ENCODE measurements around the gene FBXO10.
"Not testable (repeated sequence)": the region's sequence is repeated elsewhere in the genome, so short reads cannot be mapped to it uniquely, and the experiment has no call there.

Gene FBXO10, protein sequence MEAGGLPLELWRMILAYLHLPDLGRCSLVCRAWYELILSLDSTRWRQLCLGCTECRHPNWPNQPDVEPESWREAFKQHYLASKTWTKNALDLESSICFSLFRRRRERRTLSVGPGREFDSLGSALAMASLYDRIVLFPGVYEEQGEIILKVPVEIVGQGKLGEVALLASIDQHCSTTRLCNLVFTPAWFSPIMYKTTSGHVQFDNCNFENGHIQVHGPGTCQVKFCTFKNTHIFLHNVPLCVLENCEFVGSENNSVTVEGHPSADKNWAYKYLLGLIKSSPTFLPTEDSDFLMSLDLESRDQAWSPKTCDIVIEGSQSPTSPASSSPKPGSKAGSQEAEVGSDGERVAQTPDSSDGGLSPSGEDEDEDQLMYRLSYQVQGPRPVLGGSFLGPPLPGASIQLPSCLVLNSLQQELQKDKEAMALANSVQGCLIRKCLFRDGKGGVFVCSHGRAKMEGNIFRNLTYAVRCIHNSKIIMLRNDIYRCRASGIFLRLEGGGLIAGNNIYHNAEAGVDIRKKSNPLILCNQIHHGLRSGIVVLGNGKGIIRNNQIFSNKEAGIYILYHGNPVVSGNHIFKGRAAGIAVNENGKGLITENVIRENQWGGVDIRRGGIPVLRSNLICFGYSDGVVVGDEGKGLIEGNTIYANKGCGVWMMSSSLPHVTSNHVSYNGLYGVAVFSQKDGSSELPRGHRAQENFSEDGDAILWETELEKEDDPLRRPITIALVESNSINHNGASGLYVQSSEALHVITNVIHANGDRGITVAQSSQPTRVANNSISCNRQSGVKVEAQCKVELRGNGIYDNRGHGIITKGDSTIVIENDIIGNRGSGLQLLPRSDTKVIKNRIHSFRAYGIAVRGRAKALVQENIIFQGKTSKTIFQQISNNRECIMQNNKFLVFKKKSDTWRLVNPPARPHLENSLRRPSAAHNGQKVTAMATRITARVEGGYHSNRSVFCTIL

DNA sequence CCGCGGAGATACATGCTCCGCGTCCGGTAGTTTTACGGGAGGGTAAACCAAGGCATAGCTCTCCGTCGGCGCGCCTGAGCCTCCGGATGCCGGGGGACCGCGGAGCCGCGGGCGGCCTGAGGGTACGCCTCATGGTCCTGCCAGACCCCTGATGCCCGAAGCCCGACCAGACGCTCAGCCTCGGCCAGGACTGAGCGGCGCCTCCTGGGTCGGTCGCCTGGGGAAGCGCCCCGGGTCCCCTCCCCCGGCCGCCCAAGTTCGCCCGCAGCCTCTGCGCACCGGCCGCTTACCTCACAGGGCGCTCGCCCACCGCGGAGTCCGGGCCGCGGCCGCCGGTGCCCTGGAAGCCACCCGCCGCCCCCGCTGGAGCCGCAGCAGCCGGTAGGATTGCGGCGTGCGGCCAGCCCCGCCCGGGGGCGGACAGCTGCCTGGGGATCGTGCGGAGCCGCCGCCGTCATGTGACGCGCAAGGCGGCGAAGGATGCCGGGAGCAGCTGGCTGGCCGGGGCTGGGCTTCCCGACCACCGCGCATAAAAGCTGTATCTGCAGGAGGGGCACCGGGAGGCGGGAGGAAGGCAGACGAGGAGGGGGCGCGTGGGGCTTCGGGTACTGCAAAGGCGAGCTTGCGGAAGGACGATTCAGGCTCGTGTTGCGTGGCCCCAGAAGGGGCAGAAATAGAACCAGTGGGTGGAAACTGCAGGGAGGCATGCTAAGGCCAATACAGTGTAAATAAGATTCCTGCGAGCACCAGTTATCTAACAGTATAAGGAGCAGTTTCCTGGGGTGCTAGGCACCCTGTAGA lies at the start of gene FBXO10:
Gene FBXO10 (minus strand): TSS at position 460 of the 801 bp plus-strand sequence. CDS start 34,612 bp downstream, outside the sequence.
- DNase-seq, result peak; percentile 15 to 31

DNA sequence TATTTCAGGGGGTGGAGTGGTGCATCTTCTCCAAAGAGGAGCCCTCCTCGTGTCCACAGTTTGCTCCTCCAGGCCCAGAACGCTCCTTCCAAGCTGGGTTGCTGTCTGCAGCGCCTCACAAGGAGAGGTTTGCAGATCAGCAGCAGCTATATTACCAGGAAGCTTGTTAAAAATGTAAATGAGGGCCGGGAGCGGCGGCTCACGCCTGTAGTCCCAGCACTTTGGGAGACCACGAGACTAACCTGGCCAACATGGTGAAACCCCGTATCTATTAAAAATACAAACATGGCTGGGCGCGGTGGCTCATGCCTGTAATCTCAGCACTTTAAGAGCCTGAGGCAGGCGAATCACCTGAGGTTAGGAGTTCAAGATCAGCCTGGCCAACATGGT lies 49.6 kb upstream of the FBXO10 start:
- DNase-seq, result no peak

DNA sequence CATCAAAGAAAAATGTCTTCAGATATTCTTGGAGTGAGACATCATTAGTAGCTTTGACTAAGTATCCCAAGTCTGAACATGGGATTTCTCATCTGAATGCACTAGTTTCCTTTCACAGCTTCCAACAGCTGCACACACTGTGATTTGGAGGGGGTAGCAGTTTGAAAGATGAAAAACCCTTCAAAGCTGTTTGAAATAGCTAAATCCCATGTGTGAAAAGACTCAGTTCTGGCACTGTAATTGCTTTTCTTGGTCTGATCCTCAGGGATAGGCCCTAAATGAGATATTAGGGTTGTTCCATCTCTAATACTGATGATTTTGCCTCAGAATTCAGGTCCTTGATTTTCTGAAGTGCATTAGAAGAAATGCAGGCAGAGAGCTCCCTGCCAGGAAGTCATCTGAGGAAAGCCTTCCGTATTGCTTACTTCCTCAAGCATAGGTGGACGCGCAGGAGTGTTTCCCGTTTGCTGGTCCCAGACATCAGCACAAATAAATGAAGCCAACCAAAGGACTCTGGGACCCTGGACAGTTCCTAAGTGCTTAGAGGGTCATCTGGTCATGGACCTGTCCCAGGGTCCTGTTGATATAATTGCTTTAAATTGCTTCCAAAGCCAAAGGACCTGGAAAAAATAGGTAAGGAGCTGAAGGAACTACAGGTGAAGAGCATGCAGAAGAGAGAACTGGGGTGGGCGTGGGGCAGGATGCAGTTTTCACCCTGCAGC lies 49.0 kb upstream of the FBXO10 start:
- no peak for DNase-seq

DNA sequence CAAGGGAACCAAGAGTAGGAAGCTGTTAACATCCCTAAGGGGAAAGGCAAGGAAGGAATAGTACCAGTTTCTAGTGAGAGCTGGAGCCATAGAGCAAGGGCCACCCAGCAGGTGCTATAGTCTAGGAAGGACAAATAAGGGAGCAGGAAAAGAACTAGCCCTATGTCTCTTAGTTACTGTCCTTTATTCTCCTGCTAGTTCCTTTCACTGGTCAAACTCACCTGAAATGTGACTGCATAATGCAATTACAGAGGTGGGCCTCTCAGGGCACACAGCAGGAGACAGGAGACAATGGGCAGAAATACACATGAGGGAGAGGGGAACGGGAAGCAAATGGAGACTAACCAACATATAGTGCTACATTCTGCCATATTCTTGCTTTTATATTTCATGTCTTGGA lies 47.9 kb upstream of the FBXO10 start:
- DNase-seq, result no peak

DNA sequence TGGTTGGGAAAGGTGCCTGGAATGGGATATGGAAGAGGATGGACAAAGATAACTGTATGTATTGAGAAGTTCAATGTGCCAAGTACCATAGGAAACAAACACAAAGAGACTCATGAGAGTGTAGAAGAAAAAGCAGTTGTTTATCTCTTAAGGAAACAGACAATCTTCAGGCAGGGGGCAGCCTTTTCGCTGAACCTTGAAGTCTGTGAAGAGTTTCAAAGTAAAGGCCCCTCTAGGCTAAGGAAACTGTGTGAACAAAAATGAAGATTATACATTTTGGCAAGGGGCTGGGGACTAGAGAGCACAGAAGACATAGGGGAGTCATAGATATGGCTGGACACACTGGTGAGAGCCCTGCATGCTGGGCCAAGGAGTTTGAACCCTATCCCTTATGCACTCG lies 47.1 kb upstream of the FBXO10 start:
- no peak for DNase-seq

DNA sequence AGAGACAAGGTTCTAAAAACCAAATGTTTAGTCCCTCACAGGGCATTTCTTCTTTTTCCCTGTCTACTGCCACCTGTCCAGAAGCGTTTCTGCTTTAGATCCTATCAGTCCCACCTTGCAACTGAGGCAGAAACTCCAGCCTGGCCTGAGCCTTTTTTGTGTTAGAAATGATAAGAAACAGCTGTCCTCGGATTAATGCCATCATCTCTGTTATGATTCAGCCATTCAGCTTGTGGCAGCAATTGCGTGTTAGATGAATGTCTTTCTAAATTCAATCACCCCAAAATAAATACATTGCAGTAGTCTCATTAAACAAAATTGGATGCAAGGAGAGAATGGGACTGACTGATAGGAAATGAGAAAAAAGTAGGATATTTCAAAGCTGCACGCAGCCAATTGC lies 46.3 kb upstream of the FBXO10 start:
- DNase-seq, result no peak

DNA sequence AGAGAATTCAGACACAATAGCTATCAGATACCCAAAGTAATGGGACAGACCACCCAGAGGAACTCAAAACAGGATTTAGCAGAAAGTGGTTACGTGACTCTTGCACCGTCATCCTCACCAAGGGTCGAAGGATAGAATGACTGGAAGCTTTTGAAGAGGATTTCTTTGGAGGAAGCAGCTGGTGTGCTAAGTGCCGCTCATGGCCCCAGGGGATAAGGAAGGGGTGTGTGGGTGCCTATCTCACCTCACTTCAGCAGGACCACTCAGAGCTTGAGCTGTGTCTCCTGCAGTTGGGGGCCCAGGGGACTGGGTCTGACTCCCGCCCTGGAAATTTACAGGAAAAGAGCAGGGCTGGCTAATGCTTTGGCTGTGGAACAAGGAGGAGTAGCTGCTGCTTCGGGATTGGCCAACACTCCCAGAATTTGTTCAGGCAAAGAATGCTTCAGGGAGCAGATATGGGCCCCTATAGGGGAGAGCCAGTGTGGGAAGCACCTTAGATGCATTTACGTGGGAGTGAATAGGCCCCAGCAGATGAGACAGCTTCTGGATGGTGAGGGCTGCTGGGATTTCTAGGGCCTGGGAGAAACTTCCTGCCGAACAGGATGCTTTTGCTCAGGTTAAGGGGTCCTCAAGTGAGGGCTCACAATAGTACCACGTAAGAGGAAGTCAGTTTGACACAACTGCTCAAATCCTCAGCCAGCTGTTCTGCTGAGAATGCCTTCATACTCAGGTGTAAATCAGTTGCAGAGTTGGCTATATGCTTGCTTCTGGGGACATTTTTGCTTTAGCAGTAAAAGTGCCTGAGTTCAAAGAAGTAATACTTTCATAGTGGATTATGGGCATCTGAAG lies 45.3 kb upstream of the FBXO10 start:
- no peak for DNase-seq

DNA sequence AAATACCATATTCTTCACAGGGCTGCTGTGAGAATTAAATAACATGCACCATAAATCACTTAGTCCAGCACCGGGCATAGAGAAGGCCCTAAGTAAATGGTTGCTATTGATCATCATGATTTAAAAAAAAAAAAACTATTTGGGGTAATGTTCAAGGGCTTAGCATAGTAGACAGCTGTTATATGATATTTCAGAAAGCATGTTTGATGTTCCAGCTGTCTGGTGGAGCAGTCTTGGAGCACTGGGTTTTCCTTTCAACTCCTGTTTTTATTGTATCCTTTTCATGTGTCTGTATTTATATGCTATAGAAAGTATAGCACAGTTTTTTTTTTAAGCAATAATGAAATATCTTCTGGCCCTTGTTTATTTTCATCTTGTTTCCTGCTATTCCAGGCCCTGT lies 44.2 kb upstream of the FBXO10 start:
- DNase-seq, result no peak

DNA sequence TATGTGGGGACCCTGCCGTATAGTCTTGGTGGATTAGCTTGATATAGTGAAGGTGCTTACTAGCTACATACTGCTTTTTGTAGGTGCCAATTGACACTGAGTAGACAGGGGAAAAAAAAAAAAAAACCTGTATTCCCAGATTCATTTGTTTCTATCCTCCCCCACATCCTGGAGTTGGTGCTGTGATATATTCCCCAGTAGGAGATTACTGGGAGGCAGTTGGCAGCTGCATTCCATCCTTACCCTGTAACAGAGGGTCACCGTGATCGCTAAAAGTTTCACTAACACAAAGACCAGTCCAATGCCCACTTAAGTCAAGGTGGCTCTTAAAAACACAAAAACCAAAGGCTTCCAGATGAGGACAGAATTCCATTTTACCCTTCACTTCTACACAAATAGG lies 43.6 kb upstream of the FBXO10 start:
- no peak for DNase-seq

DNA sequence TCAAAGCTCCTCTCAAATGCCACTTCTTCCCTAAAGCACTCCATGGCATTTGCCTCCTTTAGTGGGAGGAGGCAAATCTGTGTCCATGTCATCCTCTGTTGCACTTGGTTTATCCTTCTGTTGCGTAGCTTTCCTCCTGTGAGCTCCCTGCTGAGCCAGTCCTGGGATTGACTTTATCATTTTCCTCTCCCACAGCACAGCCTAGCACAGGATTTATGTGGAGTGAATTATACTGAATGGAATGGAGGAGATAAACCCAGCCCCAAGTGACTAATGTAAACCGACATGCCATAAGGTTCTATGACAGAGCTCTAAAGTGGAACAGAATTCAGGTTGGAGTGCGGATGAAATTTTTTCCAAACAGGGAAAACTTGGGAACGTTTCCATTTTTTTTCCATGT lies 42.6 kb upstream of the FBXO10 start:
- DNase-seq, result no peak

DNA sequence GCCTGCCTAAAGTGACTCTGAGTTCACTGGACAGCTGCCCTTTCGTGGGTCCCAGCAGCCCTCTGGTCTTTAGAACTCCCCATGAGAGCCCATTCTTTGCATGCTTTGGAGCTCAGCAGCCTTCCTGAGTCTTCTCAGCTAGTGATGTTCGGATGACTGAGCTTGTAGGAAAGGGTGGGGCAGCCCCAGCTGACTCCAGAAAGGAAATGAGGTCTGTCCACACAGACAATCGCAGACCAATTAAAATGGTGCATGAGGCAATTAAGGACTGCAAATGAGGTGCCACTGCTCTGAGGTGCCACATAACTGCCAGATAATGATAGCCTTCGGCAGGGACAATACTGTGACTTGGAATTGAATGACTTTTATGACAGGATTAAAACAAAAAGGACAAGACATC lies 41.7 kb upstream of the FBXO10 start:
- no peak for DNase-seq

DNA sequence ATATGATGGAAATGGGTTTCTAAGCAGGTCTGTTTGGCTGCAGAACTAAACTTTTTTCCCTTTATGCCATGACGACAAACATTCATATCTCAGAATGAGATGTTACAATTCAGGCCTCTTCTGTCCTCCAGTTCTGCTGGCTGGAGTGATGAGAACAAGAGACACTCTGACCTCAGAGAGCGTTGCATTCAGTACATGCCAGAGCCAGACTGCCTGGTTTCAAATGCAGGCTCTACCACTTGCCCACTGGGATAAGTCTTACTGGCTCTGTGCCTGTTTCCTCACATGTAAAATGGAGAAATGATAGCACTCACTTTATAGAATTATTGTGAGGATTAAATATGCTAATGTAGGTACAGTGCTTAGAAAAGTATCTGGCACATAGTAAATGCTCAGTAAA lies 41.0 kb upstream of the FBXO10 start:
- DNase-seq, result no peak

DNA sequence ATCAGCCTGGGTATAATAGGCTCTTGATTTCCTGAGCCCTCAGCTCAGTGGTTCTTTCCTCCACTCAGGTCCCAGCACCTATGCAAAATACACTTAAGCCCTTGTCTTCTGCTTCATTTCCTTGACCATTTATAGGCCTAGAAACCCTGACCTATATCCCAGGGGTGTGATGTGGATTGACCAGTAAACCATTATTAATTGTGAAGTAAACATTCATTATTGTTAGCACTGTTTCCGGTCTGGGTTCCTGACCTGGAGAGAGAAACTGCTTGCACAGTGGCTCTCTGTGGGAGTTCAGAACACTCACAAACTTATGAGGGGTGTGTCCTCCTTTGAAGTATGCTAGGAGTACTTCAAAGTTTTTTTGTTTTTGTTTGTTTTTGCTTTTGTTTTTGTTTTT lies 35.8 kb upstream of the FBXO10 start:
- DNase-seq, result no peak

DNA sequence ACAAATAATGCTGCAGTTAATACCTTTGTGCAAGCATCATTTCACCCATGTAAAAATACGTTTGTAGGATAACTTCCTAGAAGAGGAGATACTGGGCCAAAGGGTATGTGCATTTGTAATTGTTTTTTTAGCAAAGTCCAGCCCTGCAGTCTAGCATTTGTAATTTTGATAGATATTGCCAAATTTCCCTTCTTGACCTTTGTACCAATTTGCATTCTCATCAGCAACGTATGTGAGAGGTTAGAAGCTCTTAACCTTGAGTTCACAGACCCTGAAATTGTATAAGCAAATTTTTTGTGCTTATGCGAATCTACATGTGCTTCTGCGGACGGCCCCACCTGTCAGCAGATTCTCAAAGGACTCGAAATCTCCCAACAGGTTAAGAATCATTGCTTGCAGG lies 34.8 kb upstream of the FBXO10 start:
- no peak for DNase-seq

DNA sequence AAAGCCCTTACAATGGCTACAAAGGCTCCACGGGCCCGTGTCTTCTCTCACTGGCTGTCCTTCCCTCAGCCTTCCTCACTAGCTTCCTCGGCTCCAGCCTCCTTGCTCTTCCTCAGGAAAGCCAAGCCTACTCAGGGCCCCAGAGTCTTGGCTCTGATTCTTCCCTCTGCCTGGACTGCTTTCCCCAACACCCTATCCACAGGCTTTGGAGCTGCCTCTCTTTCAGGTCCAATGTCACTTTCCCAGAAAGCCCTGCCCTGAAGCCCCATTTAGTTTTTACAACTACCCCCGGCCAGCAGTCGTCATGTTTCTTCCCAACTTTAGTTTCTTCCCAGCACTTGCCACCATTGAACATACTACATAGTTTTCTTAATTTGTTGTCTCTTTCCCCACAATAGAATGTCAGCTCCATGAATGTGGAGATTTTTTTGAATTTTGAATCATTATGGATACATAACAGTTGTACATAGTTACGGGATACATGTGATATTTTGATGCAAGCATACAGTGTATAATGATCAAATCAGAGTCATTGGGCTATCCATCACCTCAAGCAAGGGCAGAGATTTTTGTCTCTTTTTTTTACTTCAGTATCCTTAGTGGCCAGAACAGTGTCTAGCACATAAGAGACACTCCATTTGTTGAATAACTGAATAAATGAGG lies 33.7 kb upstream of the FBXO10 start:
- no peak for DNase-seq

DNA sequence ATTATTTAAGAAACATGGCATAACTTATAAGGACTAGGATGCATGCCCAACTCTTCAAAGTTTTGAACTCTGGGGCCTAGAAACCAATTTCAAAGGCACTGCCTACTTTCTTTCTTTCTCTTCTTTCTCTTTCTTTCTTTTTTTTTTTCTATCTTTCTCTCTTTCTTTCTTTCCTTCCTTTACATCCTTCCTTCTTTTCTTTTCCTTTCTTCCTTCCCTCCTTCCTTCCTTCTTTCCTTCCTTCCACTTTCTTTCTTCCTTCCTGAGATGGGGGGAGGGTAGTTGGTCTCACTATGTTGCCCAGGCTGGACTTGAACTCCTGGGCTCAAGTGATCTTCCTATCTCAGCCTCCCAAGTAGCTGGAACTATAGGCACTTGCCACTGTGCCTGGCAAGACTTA lies 32.1 kb upstream of the FBXO10 start:
- DNase-seq, result no peak

DNA sequence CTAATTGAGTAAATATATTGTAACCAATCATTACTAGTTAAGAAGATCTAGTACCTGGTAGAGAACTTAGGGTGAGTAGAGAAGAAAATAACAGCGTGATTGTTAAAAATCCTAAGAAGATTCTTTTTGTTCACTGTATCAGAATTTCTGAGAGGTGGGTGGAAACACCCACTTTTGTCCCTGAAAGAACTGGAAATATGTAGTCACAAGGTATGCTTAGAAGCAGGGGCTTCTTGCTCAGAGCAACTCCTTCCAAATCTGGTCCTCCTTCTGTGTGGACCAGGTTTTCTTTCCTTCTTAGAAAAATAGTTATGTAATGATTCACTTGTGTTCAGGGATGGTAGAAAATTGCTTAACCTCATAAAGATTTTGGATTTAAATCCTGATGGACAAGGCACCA lies 28.1 kb upstream of the FBXO10 start:
- DNase-seq, result no peak

DNA sequence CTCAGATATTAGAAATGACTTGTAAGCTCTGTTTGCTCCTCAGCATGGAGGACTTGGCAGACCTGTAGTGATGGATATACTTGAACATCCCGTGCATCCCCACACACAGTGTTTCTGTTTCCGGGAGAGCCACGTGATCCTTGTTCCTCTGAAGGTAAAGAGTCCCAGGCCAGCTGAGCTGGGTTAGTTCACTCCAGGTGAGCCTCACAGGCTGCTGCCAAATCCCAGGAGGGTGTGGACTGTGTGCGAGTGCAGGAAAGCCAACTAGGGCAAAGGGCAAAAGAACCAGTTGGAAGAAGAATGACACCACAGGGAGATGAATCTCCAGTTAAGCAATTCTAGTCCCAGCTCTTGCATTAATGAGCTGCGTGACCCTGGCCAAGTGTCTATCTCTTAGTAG lies 26.6 kb upstream of the FBXO10 start:
- DNase-seq, result no peak

DNA sequence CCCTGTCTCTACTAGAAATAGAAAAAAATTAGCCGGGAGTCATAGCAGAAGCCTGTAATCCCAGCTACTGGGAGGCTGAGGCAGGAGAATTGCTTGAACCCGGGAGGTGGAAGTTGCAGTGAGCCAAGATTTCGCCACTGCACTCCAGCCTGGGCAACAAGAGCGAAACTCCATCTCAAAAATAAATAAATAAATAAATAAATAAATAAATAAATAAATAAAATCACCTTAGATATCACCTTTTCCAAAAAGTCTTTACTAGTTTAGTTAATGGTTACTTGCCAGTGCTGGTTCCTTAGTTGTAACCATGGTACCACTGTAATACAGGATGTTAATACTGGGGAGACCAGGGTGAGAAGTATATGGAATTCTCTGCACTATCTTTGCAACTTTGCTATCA lies 25.9 kb upstream of the FBXO10 start:
- DNase-seq, result not testable (repeated sequence)

DNA sequence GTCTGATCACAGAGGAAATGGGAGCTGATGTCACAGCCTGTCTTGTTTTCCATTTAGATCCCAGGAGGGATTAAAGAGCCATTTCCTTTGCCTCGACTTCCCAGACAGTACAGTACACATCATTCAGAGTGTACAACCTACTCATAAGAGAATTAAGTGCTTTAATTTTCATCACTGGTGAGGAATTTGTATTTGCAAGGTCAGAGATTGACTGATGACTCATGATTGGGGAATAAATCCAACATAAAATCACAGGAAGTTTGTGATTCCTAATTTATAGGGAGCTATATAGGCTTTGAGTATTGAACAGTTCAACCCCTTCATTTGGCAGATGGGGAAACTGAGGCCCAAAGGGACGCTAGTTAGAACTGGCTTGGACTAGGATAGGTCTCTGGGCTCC lies 20.3 kb upstream of the FBXO10 start:
- no peak for DNase-seq

DNA sequence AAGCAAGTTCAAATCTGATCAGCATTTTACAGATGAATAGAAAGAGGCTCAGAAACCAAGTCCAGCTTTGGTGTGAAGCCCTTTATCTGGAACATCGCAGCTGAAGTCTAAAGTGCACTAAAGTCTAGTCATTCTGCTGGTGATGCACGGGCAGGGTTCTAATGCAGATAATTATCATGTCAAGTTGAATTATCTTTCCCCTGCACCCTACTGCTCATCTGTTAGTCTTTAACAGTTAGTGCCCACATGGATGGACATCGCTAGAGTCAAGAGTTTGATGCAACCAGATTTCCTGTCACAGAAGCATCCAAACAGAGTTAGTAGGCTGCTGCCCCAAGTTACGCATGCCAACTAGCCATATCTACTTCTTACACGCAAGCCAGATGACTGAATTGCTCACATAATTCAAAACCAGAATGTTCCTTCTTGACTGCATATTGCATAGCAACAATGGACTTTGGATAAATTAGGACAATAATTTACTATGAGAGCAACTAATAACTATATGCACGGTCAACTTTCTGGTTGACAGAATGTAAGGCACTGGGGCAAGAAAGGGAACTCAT lies 17.8 kb upstream of the FBXO10 start:
- DNase-seq, result no peak
